ENCODE data around the gene CFAP206. TPM values are rescaled to one million over a fixed set of nuclear protein-coding genes. Genes with fewer than 3 reads are reported as not detected.

CFAP206 gene
- polyA plus RNA-seq, 2 of the 4 experiments (the other 2 are of a cell fraction), result 0.63 to 1.4 TPM

- TF ChIP-seq CBX2 (IDR thresholded peaks at IDR 0.05; ENCODE audit: borderline replicate concordance, low read depth), result no peak
Observed at GRCh38 chr6:87378947-87379346, 28.8 kb upstream of the CFAP206 start (continued).

GRCh38 chr6:87382861-87383260 is 24.9 kb upstream of the CFAP206 start:
- 92% methylated on average over 5 of the region's 5 CpGs for WGBS (ENCODE audit: missing lambda C conversion rate)
- Histone ChIP-seq H3K27ac (no peak overlapping the region), H3K9me3 (no peaks in the 10 kb centered on the region), H3K4me3 (no peak overlapping the region), H3K4me2 (no peak overlapping the region), H3K4me1 (no peaks in the 10 kb centered on the region)
- ATAC-seq, result no peak
- TF ChIP-seq HEYL (CRISPR knock-in tag; IDR thresholded peaks at IDR 0.05) (no peak), HOXB13 (CRISPR knock-in tag; IDR thresholded peaks at IDR 0.05; ENCODE audit: low read depth) (no peak), RCOR1 (IDR thresholded peaks at IDR 0.05; ENCODE audit: low read depth, low read length) (no peak), MYC (IDR thresholded peaks at IDR 0.05; ENCODE audit: borderline replicate concordance, low read length) (no peak), TFCP2L1 (CRISPR knock-in tag; IDR thresholded peaks at IDR 0.05) (no peak), CBX2 (IDR thresholded peaks at IDR 0.05; ENCODE audit: borderline replicate concordance, low read depth) (no peak), POLR2AphosphoS2 (conservative IDR thresholded peaks at IDR 0.05; ENCODE audit: low read length) (no peak), JUN (IDR thresholded peaks at IDR 0.05) (no peak), NFE2L2 (conservative IDR thresholded peaks at IDR 0.05; ENCODE audit: low read length) (no peak)
- ChIA-PET POLR2A (no interaction called here), CTCF (interaction anchor here (1.9 kb wide), 1 partner anchor 10 kb away, joined by 8 read pairs; no protein-coding TSS in a partner anchor)
- no peak for FAIRE-seq
- DNase-seq (ENCODE audit: low read depth in 1 of 2, low spot score in 1 of 2), result no peak

- H3K9me3 ChIP-seq, result no peaks in the 10 kb centered on the region
- no peak for DNase-seq (ENCODE audit: low read depth in 1 of 2, low spot score in 1 of 2)
- FAIRE-seq, result no peak
- H3K4me1 ChIP-seq, result no peaks in the 10 kb centered on the region
- no peak for TF ChIP-seq HES2 (IDR thresholded peaks at IDR 0.05)
- TF ChIP-seq USF2 (IDR thresholded peaks at IDR 0.05), result no peak
- TF ChIP-seq HOXB13 (CRISPR knock-in tag; IDR thresholded peaks at IDR 0.05; ENCODE audit: low read depth), result no peak
- no peak for TF ChIP-seq SREBF2 (IDR thresholded peaks at IDR 0.05)
- no peak for TF ChIP-seq ZSCAN20 (CRISPR knock-in tag; IDR thresholded peaks at IDR 0.05)
- no peak for TF ChIP-seq CEBPB (IDR thresholded peaks at IDR 0.05)
- TF ChIP-seq FOSL2 (IDR thresholded peaks at IDR 0.05), result no peak
- no peak for TF ChIP-seq FOSL2 (CRISPR knock-in tag; IDR thresholded peaks at IDR 0.05)
- no peak for TF ChIP-seq KDM1A (IDR thresholded peaks at IDR 0.05; ENCODE audit: low read depth)
- TF ChIP-seq POLR2AphosphoS2 (conservative IDR thresholded peaks at IDR 0.05; ENCODE audit: low read length), result no peak
- TF ChIP-seq REST (IDR thresholded peaks at IDR 0.05), result no peak
- TF ChIP-seq BHLHE40 (IDR thresholded peaks at IDR 0.05; ENCODE audit: low read depth, low read length), result no peak
- TF ChIP-seq NPAS2 (CRISPR knock-in tag; IDR thresholded peaks at IDR 0.05; ENCODE audit: borderline replicate concordance), result no peak
- no peak for TF ChIP-seq BCL3 (IDR thresholded peaks at IDR 0.05)
- TF ChIP-seq ATOH8 (CRISPR knock-in tag; IDR thresholded peaks at IDR 0.05; ENCODE audit: low read depth), result no peak
- no peak for TF ChIP-seq MYC (IDR thresholded peaks at IDR 0.05; ENCODE audit: borderline replicate concordance, low read length)
- no peak for TF ChIP-seq EP300 (IDR thresholded peaks at IDR 0.05)
- H3K4me2 ChIP-seq, result no peak overlapping the region
- ChIA-PET CTCF (no interaction called here), POLR2A (no interaction called here)
- no peak for ATAC-seq
- no peak overlapping the region for H3K4me3 ChIP-seq
- WGBS (ENCODE audit: missing lambda C conversion rate), result 87% methylated on average over 1 of the region's 1 CpG
- H3K27ac ChIP-seq, result no peak overlapping the region
Observed at GRCh38 chr6:87384038-87384437, 23.7 kb upstream of the CFAP206 start.

All from A549 (cell line).